ENCODE measurements around the gene FHIT. TPM values are rescaled to one million over a fixed set of nuclear protein-coding genes. Genes with fewer than 3 reads are reported as not detected.

Gene FHIT
- total and polyA plus RNA-seq, 4 donors = 6.9 to 16.5 (median 9.9) TPM

GRCh38 chr3:60531759-60532158, 719.5 kb downstream of the FHIT start:
- WGBS (ENCODE audit: insufficient coverage) = no CpG with 5 or more reads among the region's 5 CpGs
- H3K4me1 ChIP-seq (ENCODE audit: control insufficient read depth, insufficient read depth, low read length) = no peaks in the 10 kb centered on the region
- DNase-seq (ENCODE audit: low read depth in 4 of 6, low spot score in 6 of 6) = no peak
- H3K4me3 ChIP-seq (ENCODE audit: low read depth, low read length) = no peak overlapping the region
- H3K27ac ChIP-seq (ENCODE audit: low read depth, low read length) = no peak overlapping the region
- no peaks in the 10 kb centered on the region for H3K9me3 ChIP-seq (ENCODE audit: control insufficient read depth, insufficient read depth, low read length)
- no peaks in the 10 kb centered on the region for H3K36me3 ChIP-seq (ENCODE audit: control insufficient read depth, insufficient read depth, low read length)
- no peaks in the 10 kb centered on the region for H3K27me3 ChIP-seq (ENCODE audit: control insufficient read depth, insufficient read depth, low read length)

GRCh38 chr3:60528651-60529050, 722.6 kb downstream of the FHIT start:
- Histone ChIP-seq H3K4me3 (ENCODE audit: low read depth, low read length) (no peak overlapping the region), H3K27me3 (ENCODE audit: control insufficient read depth, insufficient read depth, low read length) (no peaks in the 10 kb centered on the region), H3K27ac (ENCODE audit: low read depth, low read length) (no peak overlapping the region), H3K9me3 (ENCODE audit: control insufficient read depth, insufficient read depth, low read length) (no peaks in the 10 kb centered on the region), H3K4me1 (ENCODE audit: control insufficient read depth, insufficient read depth, low read length) (no peaks in the 10 kb centered on the region), H3K36me3 (ENCODE audit: control insufficient read depth, insufficient read depth, low read length) (no peaks in the 10 kb centered on the region)
- DNase-seq (ENCODE audit: low read depth in 4 of 6, low spot score in 6 of 6) = no peak
- 100% methylated on average over 1 of the region's 1 CpG for WGBS (ENCODE audit: insufficient coverage)

GRCh38 chr3:60523536-60523935, 727.7 kb downstream of the FHIT start:
- H3K4me1 ChIP-seq (ENCODE audit: control insufficient read depth, insufficient read depth, low read length) = no peaks in the 10 kb centered on the region
- no peaks in the 10 kb centered on the region for H3K9me3 ChIP-seq (ENCODE audit: control insufficient read depth, insufficient read depth, low read length)
- DNase-seq (ENCODE audit: low read depth in 4 of 6, low spot score in 6 of 6) = no peak
- H3K36me3 ChIP-seq (ENCODE audit: control insufficient read depth, insufficient read depth, low read length) = no peaks in the 10 kb centered on the region
- WGBS (ENCODE audit: insufficient coverage) = no CpG with 5 or more reads among the region's 2 CpGs
- H3K4me3 ChIP-seq (ENCODE audit: low read depth, low read length) = no peak overlapping the region
- no peak overlapping the region for H3K27ac ChIP-seq (ENCODE audit: low read depth, low read length)
- H3K27me3 ChIP-seq (ENCODE audit: control insufficient read depth, insufficient read depth, low read length) = no peaks in the 10 kb centered on the region

- DNase-seq (ENCODE audit: low read depth in 4 of 6, low spot score in 6 of 6) = no peak
- no peaks in the 10 kb centered on the region for H3K9me3 ChIP-seq (ENCODE audit: control insufficient read depth, insufficient read depth, low read length)
- H3K4me1 ChIP-seq (ENCODE audit: control insufficient read depth, insufficient read depth, low read length) = no peaks in the 10 kb centered on the region
- H3K27me3 ChIP-seq (ENCODE audit: control insufficient read depth, insufficient read depth, low read length) = no peaks in the 10 kb centered on the region
- H3K27ac ChIP-seq (ENCODE audit: low read depth, low read length) = no peak overlapping the region
- WGBS (ENCODE audit: insufficient coverage) = 100% methylated on average over 1 of the region's 3 CpGs
- H3K36me3 ChIP-seq (ENCODE audit: control insufficient read depth, insufficient read depth, low read length) = no peaks in the 10 kb centered on the region
- no peak overlapping the region for H3K4me3 ChIP-seq (ENCODE audit: low read depth, low read length)
Measured at GRCh38 chr3:60517134-60517533, 734.1 kb downstream of the FHIT start.

- no peak for DNase-seq (ENCODE audit: low read depth in 4 of 6, low spot score in 6 of 6)
- Histone ChIP-seq H3K4me1 (ENCODE audit: control insufficient read depth, insufficient read depth, low read length) (no peaks in the 10 kb centered on the region), H3K27me3 (ENCODE audit: control insufficient read depth, insufficient read depth, low read length) (no peaks in the 10 kb centered on the region), H3K36me3 (ENCODE audit: control insufficient read depth, insufficient read depth, low read length) (no peaks in the 10 kb centered on the region), H3K27ac (ENCODE audit: low read depth, low read length) (no peak overlapping the region), H3K9me3 (ENCODE audit: control insufficient read depth, insufficient read depth, low read length) (no peaks in the 10 kb centered on the region), H3K4me3 (ENCODE audit: low read depth, low read length) (no peak overlapping the region)
- WGBS (ENCODE audit: insufficient coverage) = 73% methylated on average over 8 of the region's 8 CpGs
Measured at GRCh38 chr3:60514866-60515265, 736.4 kb downstream of the FHIT start.

- DNase-seq (ENCODE audit: low read depth in 4 of 6, low spot score in 6 of 6) = no peak
Measured at GRCh38 chr3:60514085-60514649, 737.1 kb downstream of the FHIT start.

GRCh38 chr3:60513241-60513640, 738.0 kb downstream of the FHIT start:
- Histone ChIP-seq H3K36me3 (ENCODE audit: control insufficient read depth, insufficient read depth, low read length) (no peaks in the 10 kb centered on the region), H3K4me3 (ENCODE audit: low read depth, low read length) (no peak overlapping the region), H3K9me3 (ENCODE audit: control insufficient read depth, insufficient read depth, low read length) (no peaks in the 10 kb centered on the region), H3K27ac (ENCODE audit: low read depth, low read length) (no peak overlapping the region), H3K27me3 (ENCODE audit: control insufficient read depth, insufficient read depth, low read length) (no peaks in the 10 kb centered on the region), H3K4me1 (ENCODE audit: control insufficient read depth, insufficient read depth, low read length) (no peaks in the 10 kb centered on the region)
- no peak for DNase-seq (ENCODE audit: low read depth in 4 of 6, low spot score in 6 of 6)

More at GRCh38 chr3:60514085-60514649, 737.1 kb downstream of the FHIT start:
- no peaks in the 10 kb centered on the region for H3K9me3 ChIP-seq (ENCODE audit: control insufficient read depth, insufficient read depth, low read length)
- H3K27me3 ChIP-seq (ENCODE audit: control insufficient read depth, insufficient read depth, low read length) = no peaks in the 10 kb centered on the region
- no peaks in the 10 kb centered on the region for H3K4me1 ChIP-seq (ENCODE audit: control insufficient read depth, insufficient read depth, low read length)
- 89% methylated on average over 5 of the region's 9 CpGs for WGBS (ENCODE audit: insufficient coverage)
- no peak overlapping the region for H3K4me3 ChIP-seq (ENCODE audit: low read depth, low read length)
- no peak overlapping the region for H3K27ac ChIP-seq (ENCODE audit: low read depth, low read length)
- H3K36me3 ChIP-seq (ENCODE audit: control insufficient read depth, insufficient read depth, low read length) = no peaks in the 10 kb centered on the region

GRCh38 chr3:60512506-60512905, 738.7 kb downstream of the FHIT start:
- H3K4me1 ChIP-seq (ENCODE audit: control insufficient read depth, insufficient read depth, low read length) = no peaks in the 10 kb centered on the region
- H3K27ac ChIP-seq (ENCODE audit: low read depth, low read length) = no peak overlapping the region
- no peaks in the 10 kb centered on the region for H3K9me3 ChIP-seq (ENCODE audit: control insufficient read depth, insufficient read depth, low read length)
- no peaks in the 10 kb centered on the region for H3K27me3 ChIP-seq (ENCODE audit: control insufficient read depth, insufficient read depth, low read length)
- no CpG with 5 or more reads among the region's 1 CpG for WGBS (ENCODE audit: insufficient coverage)
- no peak overlapping the region for H3K4me3 ChIP-seq (ENCODE audit: low read depth, low read length)
- H3K36me3 ChIP-seq (ENCODE audit: control insufficient read depth, insufficient read depth, low read length) = no peaks in the 10 kb centered on the region
- DNase-seq (ENCODE audit: low read depth in 4 of 6, low spot score in 6 of 6) = no peak

- 100% methylated on average over 1 of the region's 2 CpGs for WGBS (ENCODE audit: insufficient coverage)
- Histone ChIP-seq H3K36me3 (ENCODE audit: control insufficient read depth, insufficient read depth, low read length) (no peaks in the 10 kb centered on the region), H3K27ac (ENCODE audit: low read depth, low read length) (no peak overlapping the region), H3K27me3 (ENCODE audit: control insufficient read depth, insufficient read depth, low read length) (no peaks in the 10 kb centered on the region), H3K9me3 (ENCODE audit: control insufficient read depth, insufficient read depth, low read length) (no peaks in the 10 kb centered on the region), H3K4me1 (ENCODE audit: control insufficient read depth, insufficient read depth, low read length) (no peaks in the 10 kb centered on the region), H3K4me3 (ENCODE audit: low read depth, low read length) (no peak overlapping the region)
- DNase-seq (ENCODE audit: low read depth in 4 of 6, low spot score in 6 of 6) = no peak
Measured at GRCh38 chr3:60509471-60509870, 741.8 kb downstream of the FHIT start.

- Histone ChIP-seq H3K9me3 (ENCODE audit: control insufficient read depth, insufficient read depth, low read length) (no peaks in the 10 kb centered on the region), H3K27ac (ENCODE audit: low read depth, low read length) (no peak overlapping the region), H3K27me3 (ENCODE audit: control insufficient read depth, insufficient read depth, low read length) (no peaks in the 10 kb centered on the region), H3K4me3 (ENCODE audit: low read depth, low read length) (no peak overlapping the region), H3K4me1 (ENCODE audit: control insufficient read depth, insufficient read depth, low read length) (no peaks in the 10 kb centered on the region), H3K36me3 (ENCODE audit: control insufficient read depth, insufficient read depth, low read length) (no peaks in the 10 kb centered on the region)
- DNase-seq (ENCODE audit: low read depth in 4 of 6, low spot score in 6 of 6) = no peak
- no CpG with 5 or more reads among the region's 1 CpG for WGBS (ENCODE audit: insufficient coverage)
Measured at GRCh38 chr3:60504827-60505457, 746.3 kb downstream of the FHIT start.

All from spinal cord (tissue), 10 donors.